Breast epithelium (tissue), 3 donors: Measurements from ENCODE around the gene DRAXIN.

Source experiments
- POLR2A ChIP-seq: fragments of 450-650 bp; IDR thresholded peaks from one replicate; pipeline ENCODE4 v1.6.1; 2016; ENCODE audit warnings: antibody characterized with exemption, mild to moderate bottlenecking, moderate library complexity
- POLR2AphosphoS5 ChIP-seq, 3 donors: sonication (generic); formaldehyde crosslinking; IDR thresholded peaks; one replicate each; pipeline ENCODE4 v1.6.1; 2017; ENCODE audit warnings: antibody characterized with exemption in 3 of 3
- TF ChIP-seq, protein P1 (sequence below), 3 donors: fragments of 450-650 bp; IDR thresholded peaks; one replicate each; pipeline ENCODE4 v1.5.1; 2016 to 2017; ENCODE audit warnings: antibody characterized with exemption in 3 of 3, mild to moderate bottlenecking in 3 of 3, moderate library complexity in 3 of 3

GRCh38 chr1:11681071-11681771 is 10.3 kb upstream of the DRAXIN start, which contains the start of gene MAD2L2:
- TF ChIP-seq, protein P1, sequence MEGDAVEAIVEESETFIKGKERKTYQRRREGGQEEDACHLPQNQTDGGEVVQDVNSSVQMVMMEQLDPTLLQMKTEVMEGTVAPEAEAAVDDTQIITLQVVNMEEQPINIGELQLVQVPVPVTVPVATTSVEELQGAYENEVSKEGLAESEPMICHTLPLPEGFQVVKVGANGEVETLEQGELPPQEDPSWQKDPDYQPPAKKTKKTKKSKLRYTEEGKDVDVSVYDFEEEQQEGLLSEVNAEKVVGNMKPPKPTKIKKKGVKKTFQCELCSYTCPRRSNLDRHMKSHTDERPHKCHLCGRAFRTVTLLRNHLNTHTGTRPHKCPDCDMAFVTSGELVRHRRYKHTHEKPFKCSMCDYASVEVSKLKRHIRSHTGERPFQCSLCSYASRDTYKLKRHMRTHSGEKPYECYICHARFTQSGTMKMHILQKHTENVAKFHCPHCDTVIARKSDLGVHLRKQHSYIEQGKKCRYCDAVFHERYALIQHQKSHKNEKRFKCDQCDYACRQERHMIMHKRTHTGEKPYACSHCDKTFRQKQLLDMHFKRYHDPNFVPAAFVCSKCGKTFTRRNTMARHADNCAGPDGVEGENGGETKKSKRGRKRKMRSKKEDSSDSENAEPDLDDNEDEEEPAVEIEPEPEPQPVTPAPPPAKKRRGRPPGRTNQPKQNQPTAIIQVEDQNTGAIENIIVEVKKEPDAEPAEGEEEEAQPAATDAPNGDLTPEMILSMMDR (IDR thresholded peaks at IDR 0.05): no peak
- TF ChIP-seq POLR2AphosphoS5 (IDR thresholded peaks at IDR 0.05) (peak in 2 of 3 donors; percentile 49 to 66), POLR2A (no peak)
